Muscle layer of colon (tissue), 2 donors: ENCODE measurements around the gene CXCL12.

Source experiments
- H3K27ac ChIP-seq: one replicate; pipeline ENCODE4 v1.7.0; 2013; ENCODE audit warnings: low read depth, mild to moderate bottlenecking, low read length, moderate library complexity
- H3K27me3 ChIP-seq, 2 donors: one replicate each; pipeline ENCODE4 v1.7.0; 2013; ENCODE audit warnings: low read length in 2 of 2, mild to moderate bottlenecking in 2 of 2; ENCODE audit not compliant: insufficient read depth in 2 of 2, control insufficient read depth in 1 of 2
- H3K36me3 ChIP-seq: one replicate; pipeline ENCODE4 v1.7.0; 2013; ENCODE audit warnings: mild to moderate bottlenecking, low read length; ENCODE audit not compliant: insufficient read depth
- H3K4me1 ChIP-seq: one replicate; pipeline ENCODE4 v1.7.0; 2013; ENCODE audit warnings: mild to moderate bottlenecking, low read length; ENCODE audit not compliant: insufficient read depth
- H3K4me3 ChIP-seq, 2 donors: one replicate each; pipeline ENCODE4 v1.7.0; 2013; ENCODE audit warnings: low read length in 2 of 2, low read depth in 1 of 2, mild to moderate bottlenecking in 1 of 2, moderate library complexity in 1 of 2
- H3K9ac ChIP-seq: one replicate; pipeline ENCODE4 v1.7.0; 2013; ENCODE audit warnings: low read length
- H3K9me3 ChIP-seq: one replicate; pipeline ENCODE4 v1.7.0; 2013; ENCODE audit warnings: mild to moderate bottlenecking, low read length
- donor health status: abdominal sarcoma.
- donor health status: Adenocarcinoma of cecum.

The CXCL12 gene

GRCh38 chr10:44398747-44399658 lies 14.1 kb upstream of the CXCL12 start:
- Histone ChIP-seq H3K4me1 (peaks cover 9% of the 10 kb centered on the region), H3K9ac (no peak overlapping the region), H3K27me3 (no peaks in the 10 kb centered on the region), H3K36me3 (no peaks in the 10 kb centered on the region), H3K9me3 (no peaks in the 10 kb centered on the region), H3K4me3 (no peak overlapping the region), H3K27ac (no peak overlapping the region)

DNA sequence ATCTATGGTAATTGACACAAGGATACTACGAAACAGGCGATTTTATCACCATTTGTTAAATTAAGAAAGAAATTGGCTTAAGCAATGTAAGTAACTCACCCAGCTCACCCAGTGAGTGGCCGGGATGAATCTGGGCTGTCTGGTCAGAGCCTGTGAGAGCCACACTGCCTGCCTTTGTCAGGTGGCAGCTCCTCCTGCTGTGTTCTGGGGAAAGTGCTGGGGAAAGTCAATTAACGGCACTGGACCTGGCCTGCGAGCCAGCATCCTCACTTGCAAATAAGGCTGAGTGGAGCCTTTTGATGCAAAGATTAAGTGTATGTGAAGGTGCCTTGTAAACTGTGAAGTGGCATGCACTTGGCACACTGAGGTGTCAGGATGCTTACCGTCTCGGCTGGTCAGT lies 13.4 kb upstream of the CXCL12 start:
- no peak overlapping the region for H3K27ac ChIP-seq
- H3K4me1 ChIP-seq, result peaks cover 16% of the 10 kb centered on the region
- H3K36me3 ChIP-seq, result no peaks in the 10 kb centered on the region
- no peak overlapping the region for H3K4me3 ChIP-seq
- no peak overlapping the region for H3K9ac ChIP-seq
- no peaks in the 10 kb centered on the region for H3K27me3 ChIP-seq
- H3K9me3 ChIP-seq, result no peaks in the 10 kb centered on the region

DNA sequence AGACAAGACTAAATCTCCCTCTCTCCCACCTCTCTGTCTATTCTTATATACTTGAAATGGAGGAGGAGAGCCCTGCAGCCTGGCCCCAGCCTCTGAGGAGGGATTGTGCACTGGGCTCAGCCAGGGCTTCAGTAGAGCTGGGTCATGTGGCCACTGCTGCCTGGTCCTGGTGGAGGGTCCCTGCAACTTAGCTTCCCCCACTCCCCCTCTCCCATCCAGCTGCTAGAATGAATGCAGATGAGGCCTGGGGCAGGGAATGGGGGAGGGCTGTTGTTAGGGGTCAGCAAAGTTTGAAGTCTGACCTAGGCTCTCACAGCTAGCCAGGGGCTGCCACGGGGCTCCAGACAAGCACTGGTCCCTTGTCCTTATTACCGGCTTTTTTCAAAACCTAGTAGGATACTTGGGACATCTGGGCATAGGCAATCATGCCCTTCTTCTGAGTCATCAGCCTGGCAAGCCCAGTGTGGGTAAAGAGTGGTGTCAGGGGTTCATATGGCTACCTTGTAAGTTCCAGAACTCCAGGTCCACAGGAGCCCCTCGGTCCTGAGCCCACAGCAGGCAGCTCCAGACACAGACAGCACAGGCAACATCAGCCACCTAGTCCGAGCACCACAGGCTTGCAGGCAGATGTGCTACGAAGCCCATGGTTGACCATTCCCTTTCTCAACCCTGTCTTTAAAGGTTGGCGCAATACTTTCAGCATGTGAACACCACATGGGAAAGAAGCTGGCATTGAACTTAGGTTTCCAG lies 12.8 kb upstream of the CXCL12 start:
- Histone ChIP-seq H3K27ac (no peak overlapping the region), H3K4me1 (peaks cover 22% of the 10 kb centered on the region)

GRCh38 chr10:44396671-44397191 lies 11.8 kb upstream of the CXCL12 start:
- Histone ChIP-seq H3K4me1 (peaks cover 26% of the 10 kb centered on the region), H3K36me3 (no peaks in the 10 kb centered on the region), H3K9me3 (no peaks in the 10 kb centered on the region), H3K27ac (no peak overlapping the region), H3K4me3 (no peak overlapping the region), H3K9ac (no peak overlapping the region), H3K27me3 (no peaks in the 10 kb centered on the region)

More for the DNA sequence above, 12.8 kb upstream of the CXCL12 start:
- Histone ChIP-seq H3K27me3 (no peaks in the 10 kb centered on the region), H3K4me3 (no peak overlapping the region), H3K36me3 (no peaks in the 10 kb centered on the region), H3K9me3 (no peaks in the 10 kb centered on the region), H3K9ac (no peak overlapping the region)

- Histone ChIP-seq H3K36me3 (no peaks in the 10 kb centered on the region), H3K4me1 (peaks cover 26% of the 10 kb centered on the region), H3K4me3 (no peak overlapping the region), H3K27ac (no peak overlapping the region), H3K9me3 (no peaks in the 10 kb centered on the region), H3K9ac (no peak overlapping the region), H3K27me3 (no peaks in the 10 kb centered on the region)
Observed at GRCh38 chr10:44395902-44396670, 11.2 kb upstream of the CXCL12 start.

- Histone ChIP-seq H3K9ac (no peak overlapping the region), H3K36me3 (no peaks in the 10 kb centered on the region), H3K27ac (no peak overlapping the region), H3K27me3 (no peaks in the 10 kb centered on the region), H3K4me1 (peaks cover 26% of the 10 kb centered on the region), H3K4me3 (no peak overlapping the region), H3K9me3 (no peaks in the 10 kb centered on the region)
Observed at GRCh38 chr10:44395396-44395795, 10.5 kb upstream of the CXCL12 start.

GRCh38 chr10:44394696-44395381 lies 9.9 kb upstream of the CXCL12 start:
- no peaks in the 10 kb centered on the region for H3K9me3 ChIP-seq
- no peaks in the 10 kb centered on the region for H3K27me3 ChIP-seq
- no peak overlapping the region for H3K27ac ChIP-seq
- no peak overlapping the region for H3K9ac ChIP-seq
- H3K4me3 ChIP-seq, result no peak overlapping the region
- peaks cover 26% of the 10 kb centered on the region for H3K4me1 ChIP-seq
- H3K36me3 ChIP-seq, result no peaks in the 10 kb centered on the region

DNA sequence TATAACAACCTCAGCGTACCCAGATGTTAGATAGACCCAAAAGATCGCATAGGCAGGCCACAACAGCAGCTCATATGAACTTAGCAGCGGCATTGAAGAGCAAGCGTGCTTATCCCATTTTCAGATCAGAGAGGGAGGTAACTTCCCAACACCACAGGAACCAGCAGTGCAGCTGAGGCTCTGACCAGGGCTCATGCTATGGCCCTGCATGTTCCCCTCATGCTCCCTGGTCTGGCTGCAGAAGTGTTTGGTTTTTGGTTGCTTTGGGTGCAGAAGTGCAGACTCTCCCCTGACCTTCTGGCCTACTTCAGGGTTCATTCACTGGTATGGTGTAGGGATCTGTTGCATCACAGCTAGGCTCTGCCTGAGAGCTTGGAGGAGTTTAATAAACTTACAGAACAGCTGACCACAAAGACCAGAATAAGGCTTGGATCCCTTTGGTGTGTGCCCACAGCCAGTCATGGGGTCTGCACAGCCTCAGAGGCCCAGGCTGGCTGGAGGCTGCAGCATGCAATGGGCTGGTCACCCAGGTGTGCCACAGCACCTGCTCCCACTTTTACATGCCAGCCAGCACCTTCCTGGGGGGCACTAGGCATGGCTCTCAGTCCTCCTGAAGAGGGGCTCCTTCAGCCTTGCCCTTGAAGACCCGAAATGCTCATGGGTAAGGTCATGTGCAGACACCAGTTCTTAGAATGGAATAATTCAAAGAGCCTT lies 9.1 kb upstream of the CXCL12 start:
- Histone ChIP-seq H3K4me1 (peaks cover 26% of the 10 kb centered on the region), H3K36me3 (no peaks in the 10 kb centered on the region), H3K27me3 (no peaks in the 10 kb centered on the region), H3K27ac (no peak overlapping the region), H3K4me3 (no peak overlapping the region), H3K9ac (no peak overlapping the region), H3K9me3 (no peaks in the 10 kb centered on the region)

DNA sequence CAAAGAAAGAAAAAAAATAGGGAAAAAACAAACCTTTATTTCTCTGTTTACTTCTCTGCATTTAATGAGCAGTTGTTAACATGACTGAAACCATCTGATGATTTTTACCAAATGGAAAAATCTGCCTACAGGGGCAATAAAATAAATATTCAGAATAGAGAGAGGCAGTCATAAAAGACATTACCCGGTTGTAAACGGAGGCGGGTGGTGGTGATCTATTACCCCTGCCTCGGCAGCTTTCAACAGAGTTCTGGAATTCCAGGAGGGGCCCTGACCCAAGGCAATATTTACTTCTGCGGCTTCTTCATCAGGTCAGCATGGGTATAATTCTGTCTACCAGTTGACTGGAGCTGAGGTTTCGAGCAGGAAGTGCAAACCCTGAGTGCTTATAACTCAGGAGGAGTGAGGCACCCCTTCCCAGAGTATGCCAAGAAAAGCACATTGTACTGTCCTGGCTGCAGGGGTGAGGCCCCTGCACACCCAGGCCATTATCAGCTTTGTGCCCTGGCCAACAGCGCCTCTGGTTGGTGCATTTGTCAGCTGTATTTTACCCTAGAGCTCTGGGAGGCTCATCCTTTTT lies 8.2 kb upstream of the CXCL12 start:
- H3K4me3 ChIP-seq, result no peak overlapping the region
- H3K9me3 ChIP-seq, result no peaks in the 10 kb centered on the region
- H3K9ac ChIP-seq, result no peak overlapping the region
- H3K4me1 ChIP-seq, result peaks cover 26% of the 10 kb centered on the region
- H3K27ac ChIP-seq, result no peak overlapping the region
- H3K27me3 ChIP-seq, result no peaks in the 10 kb centered on the region
- no peaks in the 10 kb centered on the region for H3K36me3 ChIP-seq

- H3K27ac ChIP-seq, result no peak overlapping the region
- no peak overlapping the region for H3K9ac ChIP-seq
- H3K36me3 ChIP-seq, result no peaks in the 10 kb centered on the region
- peaks cover 26% of the 10 kb centered on the region for H3K4me1 ChIP-seq
- H3K9me3 ChIP-seq, result no peaks in the 10 kb centered on the region
- no peak overlapping the region for H3K4me3 ChIP-seq
- H3K27me3 ChIP-seq, result no peaks in the 10 kb centered on the region
Observed at GRCh38 chr10:44392420-44392819, 7.5 kb upstream of the CXCL12 start.
